ENCODE measurements around the gene PARP14. TPM values are rescaled to one million over a fixed set of nuclear protein-coding genes. Genes with fewer than 3 reads are reported as not detected.
"Not testable (repeated sequence)": the region's sequence is repeated elsewhere in the genome, so short reads cannot be mapped to it uniquely, and the experiment has no call there.

The PARP14 gene
- total and polyA plus RNA-seq, 3 experiments from 2014 or later, result 16.6 to 44.8 (median 41.3) TPM

GRCh38 chr3:122651962-122652361, 28.7 kb upstream of the PARP14 start:
- peaks cover 5 to 37% of the 10 kb centered on the region in 2 donors for H3K27me3 Mint-ChIP-seq
- H3K36me3 Mint-ChIP-seq; POLR2A ChIA-PET; H3K27ac ChIP-seq (ENCODE audit: low read depth, low read length); H3K27ac Mint-ChIP-seq; DNase-seq; CTCF ChIA-PET; H3K27me3 ChIP-seq (ENCODE audit: insufficient read depth, low read length, poor library complexity, severe bottlenecking); H3K4me3 ChIP-seq (ENCODE audit: low read length); H3K4me3 Mint-ChIP-seq; H3K4me1 Mint-ChIP-seq; H3K4me1 ChIP-seq (ENCODE audit: insufficient read depth, low read length); H3K36me3 ChIP-seq (ENCODE audit: insufficient read depth, low read length); H3K9me3 Mint-ChIP-seq; H3K9me3 ChIP-seq (ENCODE audit: low read length): not testable (repeated sequence)

DNA sequence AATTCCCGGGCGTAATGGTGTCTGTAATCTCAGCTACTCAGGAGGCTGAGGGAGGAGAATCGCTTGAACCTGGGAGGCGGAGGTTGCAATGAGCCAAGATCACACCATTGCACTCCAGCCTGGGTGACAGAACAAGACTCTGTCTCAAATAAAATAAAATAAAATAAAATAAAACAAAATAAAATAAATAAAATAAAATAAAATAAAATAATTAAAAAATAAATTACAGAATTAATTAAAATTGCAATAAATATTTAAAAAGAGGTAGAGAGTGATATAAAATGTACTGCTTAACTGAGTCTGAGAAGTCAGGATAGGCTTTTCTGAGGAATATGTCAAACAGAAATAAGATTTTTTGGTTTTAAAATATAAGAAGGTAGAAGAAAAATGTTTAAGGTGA, 22.3 kb upstream of the PARP14 start:
- DNase-seq, POLR2A ChIA-PET, CTCF ChIA-PET: not testable (repeated sequence)

DNA sequence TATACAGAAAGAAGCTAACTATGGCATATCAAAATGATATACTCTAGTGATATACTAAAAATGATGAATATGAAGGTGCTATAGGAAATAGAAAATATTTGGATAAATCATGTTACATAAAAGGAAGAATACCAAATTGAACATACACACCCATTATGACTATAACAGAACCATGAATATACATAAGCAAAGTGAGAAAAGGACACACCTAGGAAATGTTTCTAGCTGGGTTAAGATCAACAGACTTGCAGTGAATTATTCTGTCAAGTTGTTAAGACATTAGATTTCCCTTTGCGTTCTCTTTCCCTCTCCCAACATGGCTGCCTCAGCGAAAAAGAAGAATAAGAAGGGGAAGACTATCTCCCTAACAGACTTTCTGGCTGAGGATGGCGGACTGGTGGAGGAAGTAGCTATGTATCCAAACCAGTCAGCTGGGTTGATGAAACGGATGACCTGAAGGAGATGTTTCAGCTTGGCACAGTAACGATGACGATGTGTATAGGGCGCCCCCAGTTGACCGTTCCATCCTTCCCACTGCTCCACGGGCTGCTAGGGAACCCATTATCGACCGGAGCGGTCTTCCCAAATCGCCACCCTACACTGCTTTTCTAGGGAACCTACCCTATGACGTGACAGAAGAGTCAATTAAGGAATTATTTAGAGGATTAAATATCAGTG, 20.2 kb upstream of the PARP14 start:
- CTCF ChIA-PET, result interaction anchor here (0.8 kb wide), 1 partner anchor 19 kb away, joined by 4 read pairs; no protein-coding TSS in a partner anchor
- no peak overlapping the region for H3K4me3 Mint-ChIP-seq
- Histone ChIP-seq H3K36me3 (ENCODE audit: insufficient read depth, low read length) (no peaks in the 10 kb centered on the region), H3K4me3 (ENCODE audit: low read length) (no peak overlapping the region), H3K27me3 (ENCODE audit: insufficient read depth, low read length, poor library complexity, severe bottlenecking) (no peaks in the 10 kb centered on the region), H3K4me1 (ENCODE audit: insufficient read depth, low read length) (no peaks in the 10 kb centered on the region), H3K9me3 (ENCODE audit: low read length) (no peaks in the 10 kb centered on the region), H3K27ac (ENCODE audit: low read depth, low read length) (no peak overlapping the region)
- H3K4me1 Mint-ChIP-seq, result peaks cover 6 to 14% (median 6%) of the 10 kb centered on the region in 3 donors
- H3K27me3 Mint-ChIP-seq, result peaks cover 0 to 5% of the 10 kb centered on the region in 2 donors
- no peak for DNase-seq
- no peaks in the 10 kb centered on the region for H3K9me3 Mint-ChIP-seq
- H3K27ac Mint-ChIP-seq, result peak overlapping the region in 1 of 8 donors; percentile 34
- POLR2A ChIA-PET, result no interaction called here
- no peaks in the 10 kb centered on the region for H3K36me3 Mint-ChIP-seq

More for the DNA sequence above, 22.3 kb upstream of the PARP14 start:
- not testable (repeated sequence) for H3K36me3 ChIP-seq (ENCODE audit: insufficient read depth, low read length); H3K36me3 Mint-ChIP-seq; H3K27ac ChIP-seq (ENCODE audit: low read depth, low read length); H3K4me3 Mint-ChIP-seq; H3K27ac Mint-ChIP-seq; H3K9me3 ChIP-seq (ENCODE audit: low read length); H3K9me3 Mint-ChIP-seq; H3K4me1 ChIP-seq (ENCODE audit: insufficient read depth, low read length); H3K27me3 ChIP-seq (ENCODE audit: insufficient read depth, low read length, poor library complexity, severe bottlenecking); H3K4me3 ChIP-seq (ENCODE audit: low read length)
- H3K4me1 Mint-ChIP-seq, result peaks cover 6 to 14% (median 6%) of the 10 kb centered on the region in 3 donors
- peaks cover 0 to 12% of the 10 kb centered on the region in 2 donors for H3K27me3 Mint-ChIP-seq

- Histone ChIP-seq H3K4me1 (ENCODE audit: insufficient read depth, low read length) (no peaks in the 10 kb centered on the region), H3K9me3 (ENCODE audit: low read length) (no peaks in the 10 kb centered on the region), H3K36me3 (ENCODE audit: insufficient read depth, low read length) (no peaks in the 10 kb centered on the region), H3K27me3 (ENCODE audit: insufficient read depth, low read length, poor library complexity, severe bottlenecking) (no peaks in the 10 kb centered on the region), H3K4me3 (ENCODE audit: low read length) (no peak overlapping the region), H3K27ac (ENCODE audit: low read depth, low read length) (no peak overlapping the region)
- peaks cover 6 to 14% (median 6%) of the 10 kb centered on the region in 3 donors for H3K4me1 Mint-ChIP-seq
- ChIA-PET POLR2A (no interaction called here), CTCF (interaction anchor here (0.8 kb wide), 1 partner anchor 10 kb away, joined by 4 read pairs; no protein-coding TSS in a partner anchor)
- DNase-seq, result no peak
- H3K4me3 Mint-ChIP-seq, result peak overlapping the region; percentile 20 to 73 (median 61)
- H3K36me3 Mint-ChIP-seq, result no peaks in the 10 kb centered on the region
- peak overlapping the region in 1 of 8 donors; percentile 64 for H3K27ac Mint-ChIP-seq
- H3K9me3 Mint-ChIP-seq, result no peaks in the 10 kb centered on the region
- H3K27me3 Mint-ChIP-seq, result peaks cover 1 to 5% of the 10 kb centered on the region in 2 donors
Observed at GRCh38 chr3:122661633-122662032, 19.0 kb upstream of the PARP14 start.

DNA sequence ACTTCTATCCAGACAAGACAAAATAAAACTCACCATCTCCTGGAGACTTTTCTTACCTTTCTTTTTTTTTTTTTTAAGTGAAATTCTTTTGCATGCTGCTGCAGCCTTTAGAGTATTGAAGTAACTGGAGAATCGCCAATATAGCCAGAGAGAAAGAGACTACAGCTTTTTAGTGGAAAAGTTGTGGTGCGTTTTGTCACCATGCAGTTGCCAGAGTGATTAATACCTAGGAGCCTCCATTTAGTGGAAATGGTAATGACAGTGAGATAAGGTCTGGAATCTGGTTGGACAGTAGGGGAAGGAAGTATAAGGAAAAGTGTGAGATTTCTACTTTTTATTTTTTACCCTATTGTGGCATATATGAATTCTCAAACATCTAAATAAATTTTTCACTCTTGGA, 18.1 kb upstream of the PARP14 start:
- no peaks in the 10 kb centered on the region for H3K9me3 Mint-ChIP-seq
- Histone ChIP-seq H3K27ac (ENCODE audit: low read depth, low read length) (no peak overlapping the region), H3K9me3 (ENCODE audit: low read length) (no peaks in the 10 kb centered on the region), H3K36me3 (ENCODE audit: insufficient read depth, low read length) (no peaks in the 10 kb centered on the region), H3K4me3 (ENCODE audit: low read length) (no peak overlapping the region), H3K4me1 (ENCODE audit: insufficient read depth, low read length) (no peaks in the 10 kb centered on the region), H3K27me3 (ENCODE audit: insufficient read depth, low read length, poor library complexity, severe bottlenecking) (no peaks in the 10 kb centered on the region)
- CTCF ChIA-PET, result interaction anchor here (0.8 kb wide), 1 partner anchor 9 kb away, joined by 4 read pairs; no protein-coding TSS in a partner anchor
- no peaks in the 10 kb centered on the region for H3K36me3 Mint-ChIP-seq
- peaks cover 6 to 14% (median 6%) of the 10 kb centered on the region in 3 donors for H3K4me1 Mint-ChIP-seq
- DNase-seq, result no peak
- POLR2A ChIA-PET, result interaction anchor here (0.6 kb wide), 1 partner anchor 278 kb away, joined by 3 read pairs; the partner anchor contains the start of gene FAM162A
- peak overlapping the region in 1 of 8 donors; percentile 10 for H3K27ac Mint-ChIP-seq
- H3K27me3 Mint-ChIP-seq, result peaks cover 1 to 5% of the 10 kb centered on the region in 2 donors
- no peak overlapping the region for H3K4me3 Mint-ChIP-seq

GRCh38 chr3:122665226-122665786, 15.3 kb upstream of the PARP14 start:
- Histone ChIP-seq H3K36me3 (ENCODE audit: insufficient read depth, low read length) (no peaks in the 10 kb centered on the region), H3K4me1 (ENCODE audit: insufficient read depth, low read length) (no peaks in the 10 kb centered on the region), H3K9me3 (ENCODE audit: low read length) (no peaks in the 10 kb centered on the region), H3K27ac (ENCODE audit: low read depth, low read length) (no peak overlapping the region), H3K4me3 (ENCODE audit: low read length) (no peak overlapping the region), H3K27me3 (ENCODE audit: insufficient read depth, low read length, poor library complexity, severe bottlenecking) (no peaks in the 10 kb centered on the region)
- ChIA-PET POLR2A (no interaction called here), CTCF (no interaction called here)
- Mint-ChIP-seq H3K9me3 (peaks cover 0 to 3% (median 0%) of the 10 kb centered on the region in 5 donors), H3K27me3 (peaks cover 0 to 3% of the 10 kb centered on the region in 2 donors), H3K4me1 (peaks cover 6 to 14% (median 6%) of the 10 kb centered on the region in 3 donors), H3K27ac (no peak overlapping the region), H3K36me3 (peaks cover 0 to 4% (median 0%) of the 10 kb centered on the region in 3 donors), H3K4me3 (no peak overlapping the region)
- no peak for DNase-seq

- no peaks in the 10 kb centered on the region for H3K4me1 ChIP-seq (ENCODE audit: insufficient read depth, low read length)
- peaks cover 0 to 3% of the 10 kb centered on the region in 2 donors for H3K27me3 Mint-ChIP-seq
- POLR2A ChIA-PET, result no interaction called here
- H3K4me3 ChIP-seq (ENCODE audit: low read length), result no peak overlapping the region
- H3K4me3 Mint-ChIP-seq, result no peak overlapping the region
- H3K27me3 ChIP-seq (ENCODE audit: insufficient read depth, low read length, poor library complexity, severe bottlenecking), result no peaks in the 10 kb centered on the region
- DNase-seq, result no peak
- no peak overlapping the region for H3K27ac ChIP-seq (ENCODE audit: low read depth, low read length)
- H3K36me3 Mint-ChIP-seq, result peaks cover 0 to 4% (median 0%) of the 10 kb centered on the region in 3 donors
- no peak overlapping the region for H3K27ac Mint-ChIP-seq
- peaks cover 0 to 3% (median 0%) of the 10 kb centered on the region in 5 donors for H3K9me3 Mint-ChIP-seq
- H3K36me3 ChIP-seq (ENCODE audit: insufficient read depth, low read length), result no peaks in the 10 kb centered on the region
- CTCF ChIA-PET, result interaction anchor here (1.0 to 1.1 kb wide), 2 partner anchors 13 to 14 kb away, joined by 3 to 4 read pairs; no protein-coding TSS in a partner anchor
- H3K9me3 ChIP-seq (ENCODE audit: low read length), result no peaks in the 10 kb centered on the region
- peaks cover 6 to 12% (median 6%) of the 10 kb centered on the region in 3 donors for H3K4me1 Mint-ChIP-seq
Observed at GRCh38 chr3:122665881-122666280, 14.8 kb upstream of the PARP14 start.

All from CD8-positive, alpha-beta memory T cell (primary cell).